Dendritic cell treated with granulocyte-macrophage colony-stimulating factor and Interleukin-4, amounts not matched to agents 40 ng/mL and 50 ng/mL, for 4 days (primary cell): ENCODE results near the gene JPT2.

Experiments
- H3K27ac Mint-ChIP-seq: one replicate; pipeline ENCODE4 v1.8.0; 2022; ENCODE audit warnings: mild to moderate bottlenecking, mixed read lengths
- H3K27me3 Mint-ChIP-seq: one replicate; pipeline ENCODE4 v1.8.0; 2022; ENCODE audit warnings: mild to moderate bottlenecking, mixed read lengths
- H3K36me3 Mint-ChIP-seq: one replicate; pipeline ENCODE4 v1.8.0; 2022; ENCODE audit warnings: low read depth, mixed read lengths
- H3K4me1 Mint-ChIP-seq: one replicate; pipeline ENCODE4 v1.8.0; 2022; ENCODE audit warnings: low read depth, mixed read lengths
- H3K4me3 Mint-ChIP-seq: one replicate; pipeline ENCODE4 v1.8.0; 2022; ENCODE audit warnings: mild to moderate bottlenecking, moderate library complexity, mixed read lengths
- H3K9me3 Mint-ChIP-seq: one replicate; pipeline ENCODE4 v1.8.0; 2022; ENCODE audit warnings: mixed read lengths
- intact Hi-C: fragments of 100-400 bp; cut with micrococcal nuclease; formaldehyde crosslinking; loops from one replicate; pipeline ENCODE4 v1.15.0; 2022

The JPT2 gene

GRCh38 chr16:1657841-1658240 is 20.2 kb upstream of the JPT2 start:
- intact Hi-C loops = no loop called here
- Mint-ChIP-seq H3K9me3 (no peaks in the 10 kb centered on the region), H3K36me3 (peaks cover 97% of the 10 kb centered on the region)

GRCh38 chr16:1659031-1659430 is 19.0 kb upstream of the JPT2 start:
- Mint-ChIP-seq H3K36me3 (peaks cover 97% of the 10 kb centered on the region), H3K27ac (peak overlapping the region; percentile 51), H3K4me1 (peaks cover 15% of the 10 kb centered on the region), H3K9me3 (no peaks in the 10 kb centered on the region), H3K4me3 (no peak overlapping the region), H3K27me3 (no peaks in the 10 kb centered on the region)
- intact Hi-C loops = no loop called here

More at GRCh38 chr16:1657841-1658240, 20.2 kb upstream of the JPT2 start:
- H3K4me1 Mint-ChIP-seq = peaks cover 15% of the 10 kb centered on the region
- no peak overlapping the region for H3K4me3 Mint-ChIP-seq
- no peaks in the 10 kb centered on the region for H3K27me3 Mint-ChIP-seq
- H3K27ac Mint-ChIP-seq = no peak overlapping the region

GRCh38 chr16:1661826-1662225 is 16.3 kb upstream of the JPT2 start:
- Mint-ChIP-seq H3K27me3 (no peaks in the 10 kb centered on the region), H3K27ac (no peak overlapping the region), H3K4me1 (no peaks in the 10 kb centered on the region), H3K4me3 (no peak overlapping the region), H3K36me3 (peaks cover 97% of the 10 kb centered on the region), H3K9me3 (no peaks in the 10 kb centered on the region)
- intact Hi-C loops = no loop called here

- no peaks in the 10 kb centered on the region for H3K9me3 Mint-ChIP-seq
- intact Hi-C loops = no loop called here
- no peak overlapping the region for H3K4me3 Mint-ChIP-seq
- no peaks in the 10 kb centered on the region for H3K27me3 Mint-ChIP-seq
- H3K27ac Mint-ChIP-seq = no peak overlapping the region
- H3K4me1 Mint-ChIP-seq = no peaks in the 10 kb centered on the region
- H3K36me3 Mint-ChIP-seq = peaks cover 97% of the 10 kb centered on the region
Measured at GRCh38 chr16:1662543-1662942, 15.5 kb upstream of the JPT2 start.

- Mint-ChIP-seq H3K4me3 (no peak overlapping the region), H3K9me3 (no peaks in the 10 kb centered on the region), H3K4me1 (no peaks in the 10 kb centered on the region), H3K27me3 (no peaks in the 10 kb centered on the region), H3K36me3 (peaks cover 97% of the 10 kb centered on the region), H3K27ac (no peak overlapping the region)
- intact Hi-C loops = no loop called here
Measured at GRCh38 chr16:1665829-1666228, 12.2 kb upstream of the JPT2 start.

GRCh38 chr16:1666316-1666715 is 11.8 kb upstream of the JPT2 start:
- Mint-ChIP-seq H3K27ac (no peak overlapping the region), H3K36me3 (peaks cover 99% of the 10 kb centered on the region), H3K4me3 (no peak overlapping the region), H3K4me1 (no peaks in the 10 kb centered on the region), H3K9me3 (no peaks in the 10 kb centered on the region), H3K27me3 (no peaks in the 10 kb centered on the region)
- intact Hi-C loops = no loop called here

GRCh38 chr16:1667271-1667670 is 10.8 kb upstream of the JPT2 start:
- Mint-ChIP-seq H3K4me3 (no peak overlapping the region), H3K4me1 (no peaks in the 10 kb centered on the region), H3K9me3 (no peaks in the 10 kb centered on the region), H3K36me3 (peaks cover 100% of the 10 kb centered on the region), H3K27me3 (no peaks in the 10 kb centered on the region), H3K27ac (no peak overlapping the region)
- intact Hi-C loops = no loop called here

GRCh38 chr16:1667916-1668315 is 10.2 kb upstream of the JPT2 start:
- no peaks in the 10 kb centered on the region for H3K27me3 Mint-ChIP-seq
- H3K9me3 Mint-ChIP-seq = no peaks in the 10 kb centered on the region
- no peak overlapping the region for H3K27ac Mint-ChIP-seq
- intact Hi-C loops = no loop called here
- H3K36me3 Mint-ChIP-seq = peaks cover 100% of the 10 kb centered on the region
- no peaks in the 10 kb centered on the region for H3K4me1 Mint-ChIP-seq
- no peak overlapping the region for H3K4me3 Mint-ChIP-seq

GRCh38 chr16:1668612-1669319 is 9.3 kb upstream of the JPT2 start:
- Mint-ChIP-seq H3K36me3 (peaks cover 100% of the 10 kb centered on the region), H3K4me1 (no peaks in the 10 kb centered on the region), H3K27me3 (no peaks in the 10 kb centered on the region), H3K27ac (no peak overlapping the region), H3K9me3 (no peaks in the 10 kb centered on the region), H3K4me3 (no peak overlapping the region)
- intact Hi-C loops = no loop called here

- H3K4me3 Mint-ChIP-seq = no peak overlapping the region
- intact Hi-C loops = no loop called here
- no peaks in the 10 kb centered on the region for H3K27me3 Mint-ChIP-seq
- H3K36me3 Mint-ChIP-seq = peaks cover 100% of the 10 kb centered on the region
- no peak overlapping the region for H3K27ac Mint-ChIP-seq
- no peaks in the 10 kb centered on the region for H3K9me3 Mint-ChIP-seq
- H3K4me1 Mint-ChIP-seq = no peaks in the 10 kb centered on the region
Measured at GRCh38 chr16:1669698-1670097, 8.4 kb upstream of the JPT2 start.

- peaks cover 4% of the 10 kb centered on the region for H3K4me1 Mint-ChIP-seq
- peaks cover 100% of the 10 kb centered on the region for H3K36me3 Mint-ChIP-seq
- intact Hi-C loops = no loop called here
- no peak overlapping the region for H3K4me3 Mint-ChIP-seq
- no peak overlapping the region for H3K27ac Mint-ChIP-seq
- no peaks in the 10 kb centered on the region for H3K27me3 Mint-ChIP-seq
- H3K9me3 Mint-ChIP-seq = no peaks in the 10 kb centered on the region
Measured at GRCh38 chr16:1670371-1670770, 7.7 kb upstream of the JPT2 start.

GRCh38 chr16:1670866-1671265 is 7.2 kb upstream of the JPT2 start:
- Mint-ChIP-seq H3K9me3 (no peaks in the 10 kb centered on the region), H3K4me1 (peaks cover 5% of the 10 kb centered on the region), H3K27me3 (no peaks in the 10 kb centered on the region), H3K36me3 (peaks cover 100% of the 10 kb centered on the region), H3K27ac (no peak overlapping the region), H3K4me3 (no peak overlapping the region)
- intact Hi-C loops = no loop called here

GRCh38 chr16:1673424-1674151 is 4.5 kb upstream of the JPT2 start:
- Mint-ChIP-seq H3K27ac (no peak overlapping the region), H3K27me3 (no peaks in the 10 kb centered on the region), H3K9me3 (no peaks in the 10 kb centered on the region), H3K36me3 (peaks cover 76% of the 10 kb centered on the region), H3K4me3 (no peak overlapping the region), H3K4me1 (peaks cover 7% of the 10 kb centered on the region)
- intact Hi-C loops = no loop called here

- intact Hi-C loops = no loop called here
- Mint-ChIP-seq H3K4me3 (no peak overlapping the region), H3K27me3 (no peaks in the 10 kb centered on the region), H3K36me3 (peaks cover 69% of the 10 kb centered on the region), H3K4me1 (peaks cover 14% of the 10 kb centered on the region), H3K9me3 (no peaks in the 10 kb centered on the region), H3K27ac (no peak overlapping the region)
Measured at GRCh38 chr16:1674306-1674705, 3.8 kb upstream of the JPT2 start.
